H1 (cell line): ENCODE data around the gene MCHR1. TPM values are rescaled to one million over a fixed set of nuclear protein-coding genes. Genes with fewer than 3 reads are reported as not detected.

ENCODE experiments used
- CTCF ChIA-PET: fragments of 300-600 bp; sonication (Branson Sonifier 250); formaldehyde crosslinking; loops from one replicate; lab custom pipeline; 2021; ENCODE audit not compliant: partially characterized antibody; lab: Charles Lee
- POLR2A ChIA-PET: fragments of 300-600 bp; sonication (Branson Sonifier 250); formaldehyde crosslinking; loops from one replicate; lab custom pipeline; 2021; ENCODE audit warnings: inconsistent platforms; ENCODE audit not compliant: partially characterized antibody; lab: Charles Lee
- DNase-seq, 2 experiments: peaks; one replicate each; pipeline versions ENCODE4 v3.0.0 to v3.0.0-alpha.2; 2010 to 2022; ENCODE audit warnings: low spot score in 2 of 2, low read depth in 1 of 2, mixed read lengths in 1 of 2
- FAIRE-seq: peaks from 2 replicates; lab custom pipeline; 2011; peaks lifted over from hg19 to GRCh38; lab: Jason Lieb, UNC
- H2AFZ ChIP-seq: 2 replicates; pipeline ENCODE4 v1.8.1; 2012; ENCODE audit warnings: low read length, inconsistent platforms
- H2AK5ac ChIP-seq: 2 replicates; pipeline ENCODE4 v1.6.1; 2013; ENCODE audit warnings: low read depth, low read length
- H2BK120ac ChIP-seq: replicated peaks from 2 replicates; pipeline ENCODE3; 2013; ENCODE audit warnings: low read depth, low read length, inconsistent platforms
- H2BK12ac ChIP-seq: 2 replicates; pipeline ENCODE4 v1.6.1; 2013; ENCODE audit warnings: low read depth, low read length
- H2BK15ac ChIP-seq: 2 replicates; pipeline ENCODE4 v1.6.1; 2013; ENCODE audit warnings: low read length
- H2BK20ac ChIP-seq: 2 replicates; pipeline ENCODE4 v1.6.1; 2013; ENCODE audit warnings: low read length
- H2BK5ac ChIP-seq: 2 replicates; pipeline ENCODE4 v1.6.1; 2013; ENCODE audit warnings: low read depth, low read length
- H3K14ac ChIP-seq: 2 replicates; pipeline ENCODE4 v1.6.1; 2013; ENCODE audit warnings: inconsistent platforms; ENCODE audit not compliant: insufficient read length
- H3K18ac ChIP-seq: 2 replicates; pipeline ENCODE4 v1.6.1; 2013; ENCODE audit warnings: low read length; ENCODE audit errors: extremely low read depth
- H3K23ac ChIP-seq: 2 replicates; pipeline ENCODE4 v1.6.1; 2013; ENCODE audit warnings: inconsistent platforms; ENCODE audit not compliant: insufficient read length
- H3K23me2 ChIP-seq: 2 replicates; pipeline ENCODE4 v1.6.1; 2013; ENCODE audit warnings: low read depth, low read length
- H3K27ac ChIP-seq: 2 replicates; pipeline ENCODE4 v1.6.1; 2011; ENCODE audit warnings: low read depth, low read length, inconsistent platforms
- H3K27me3 ChIP-seq, 4 experiments: replicated peaks in 1 of 4; 1 replicate in 1 of 4; 2 replicates in 3 of 4; pipeline versions ENCODE4 v1.6.1 to v1.8.1; 2011 to 2013; ENCODE audit warnings: low read length in 3 of 4, mild to moderate bottlenecking in 3 of 4, inconsistent platforms in 2 of 4, mixed read lengths in 2 of 4, moderate library complexity in 1 of 4; ENCODE audit not compliant: control insufficient read depth in 3 of 4, insufficient read depth in 3 of 4; ENCODE audit errors: extremely low read depth in 1 of 4
- H3K36me3 ChIP-seq, 4 experiments: 2 replicates each; pipeline versions ENCODE4 v1.6.1 to v1.8.1; 2011 to 2013; ENCODE audit warnings: mild to moderate bottlenecking in 4 of 4, low read length in 3 of 4, moderate library complexity in 2 of 4, control low read depth in 1 of 4, inconsistent platforms in 1 of 4; ENCODE audit not compliant: insufficient read depth in 4 of 4, control insufficient read depth in 2 of 4
- H3K4ac ChIP-seq: replicated peaks from 2 replicates; pipeline ENCODE3; 2013; ENCODE audit warnings: low read length, low read depth, mixed read lengths, inconsistent platforms; ENCODE audit not compliant: insufficient read length
- H3K4me1 ChIP-seq, 4 experiments: replicated peaks in 1 of 4; 1 replicate in 1 of 4; 2 replicates in 3 of 4; pipeline versions ENCODE4 v1.6.1 to v1.8.1; 2011 to 2013; ENCODE audit warnings: low read length in 3 of 4, inconsistent platforms in 2 of 4, mixed read lengths in 1 of 4; ENCODE audit not compliant: insufficient read depth in 4 of 4, control insufficient read depth in 3 of 4
- H3K4me2 ChIP-seq, 2 experiments: 2 replicates each; pipeline versions ENCODE4 v1.6.1 to v1.8.1; 2011 to 2013; ENCODE audit warnings: low read depth in 2 of 2, low read length in 2 of 2, control low read depth in 1 of 2, inconsistent platforms in 1 of 2, mild to moderate bottlenecking in 1 of 2; ENCODE audit not compliant: insufficient read depth in 1 of 2
- H3K4me3 ChIP-seq, 4 experiments: fragments of 200-600, 300-600 bp in 1 of 4; sonication (generic), shearing (Covaris generic), sonication (Bioruptor Twin) in 1 of 4; 2 replicates each; pipeline versions ENCODE4 v1.5.1 to v1.8.1; 2011 to 2016; ENCODE audit warnings: low read length in 4 of 4, low read depth in 3 of 4, control low read depth in 2 of 4, inconsistent platforms in 2 of 4, mild to moderate bottlenecking in 2 of 4, mixed read lengths in 1 of 4, moderate library complexity in 1 of 4; ENCODE audit not compliant: insufficient read depth in 2 of 4; ENCODE audit errors: extremely low read depth in 1 of 4
- H3K56ac ChIP-seq: replicated peaks from 2 replicates; pipeline ENCODE3; 2013; ENCODE audit warnings: low read depth, mild to moderate bottlenecking, mixed read lengths, low read length, inconsistent platforms; ENCODE audit not compliant: insufficient read length
- H3K79me1 ChIP-seq: 2 replicates; pipeline ENCODE4 v1.6.1; 2013; ENCODE audit warnings: low read depth, low read length, control low read depth
- H3K79me2 ChIP-seq, 2 experiments: 2 replicates each; pipeline versions ENCODE4 v1.6.1 to v1.8.1; 2012 to 2013; ENCODE audit warnings: low read length in 2 of 2, mild to moderate bottlenecking in 2 of 2, inconsistent platforms in 1 of 2; ENCODE audit not compliant: insufficient read depth in 2 of 2, control insufficient read depth in 1 of 2
- H3K9ac ChIP-seq, 4 experiments: replicated peaks in 1 of 4; 1 replicate in 1 of 4; 2 replicates in 3 of 4; pipeline versions ENCODE4 v1.6.1 to v1.8.1; 2011 to 2013; ENCODE audit warnings: low read depth in 3 of 4, low read length in 3 of 4, control low read depth in 2 of 4, mild to moderate bottlenecking in 2 of 4, moderate library complexity in 2 of 4, inconsistent platforms in 1 of 4; ENCODE audit errors: extremely low read depth in 1 of 4
- H3K9me3 ChIP-seq, 2 experiments: 2 replicates each; pipeline versions ENCODE4 v1.6.1 to v1.8.1; 2012 to 2013; ENCODE audit warnings: mild to moderate bottlenecking in 2 of 2, moderate library complexity in 2 of 2, control low read depth in 1 of 2, inconsistent platforms in 1 of 2, low read depth in 1 of 2, low read length in 1 of 2, mixed read lengths in 1 of 2; ENCODE audit not compliant: insufficient read depth in 2 of 2
- H4K20me1 ChIP-seq, 2 experiments: replicated peaks in 1 of 2; 2 replicates each; pipeline versions ENCODE3 to v1.8.1; 2011 to 2013; ENCODE audit warnings: inconsistent platforms in 2 of 2, low read length in 2 of 2, mild to moderate bottlenecking in 1 of 2; ENCODE audit not compliant: insufficient read depth in 2 of 2, control insufficient read depth in 1 of 2
- H4K5ac ChIP-seq: 2 replicates; pipeline ENCODE4 v1.6.1; 2013; ENCODE audit warnings: low read length, low read depth, mixed read lengths, inconsistent platforms; ENCODE audit not compliant: insufficient read length
- H4K8ac ChIP-seq: 2 replicates; pipeline ENCODE4 v1.8.0; 2013; ENCODE audit warnings: mild to moderate bottlenecking, moderate library complexity, low read length, inconsistent platforms; ENCODE audit not compliant: insufficient read depth; ENCODE audit errors: extremely low read depth
- H4K91ac ChIP-seq: replicated peaks from 2 replicates; pipeline ENCODE3; 2013; ENCODE audit warnings: low read length, mixed read lengths, inconsistent platforms; ENCODE audit not compliant: insufficient read length
- BRCA1 ChIP-seq: IDR thresholded peaks from 2 replicates; pipeline ENCODE4 v1.6.1; 2012; ENCODE audit warnings: low read depth, low read length, improper control_type of control experiment
- CBX5 ChIP-seq: fragments of 300-800, 300-1000 bp; sonication (generic); IDR thresholded peaks from 2 replicates; pipeline ENCODE4 v1.7.1; 2016; ENCODE audit warnings: antibody characterized with exemption, low read length, low read depth
- CEBPB ChIP-seq: IDR thresholded peaks from 2 replicates; pipeline ENCODE4 v1.6.1; 2012; ENCODE audit warnings: low read depth, low read length
- CTBP2 ChIP-seq: IDR thresholded peaks from 2 replicates; pipeline ENCODE4 v1.7.0; 2011; ENCODE audit warnings: borderline replicate concordance, mild to moderate bottlenecking, moderate library complexity, mixed read lengths, low read length; ENCODE audit not compliant: insufficient read depth, insufficient read length
- HDAC2 ChIP-seq, 2 experiments: fragments of 300-600 bp in 1 of 2; sonication (generic) in 1 of 2; IDR thresholded peaks; 2 replicates each; pipeline ENCODE4 v1.6.1; 2011 to 2012; ENCODE audit warnings: low read depth in 2 of 2, low read length in 2 of 2, mild to moderate bottlenecking in 2 of 2, moderate library complexity in 2 of 2, borderline replicate concordance in 1 of 2, inconsistent platforms in 1 of 2
- MAFK ChIP-seq: IDR thresholded peaks from 2 replicates; pipeline ENCODE4 v1.6.1; 2012; ENCODE audit warnings: low read depth, mild to moderate bottlenecking, improper control_type of control experiment, low read length
- NANOG ChIP-seq: IDR thresholded peaks from 2 replicates; pipeline ENCODE4 v1.6.1; 2011; ENCODE audit warnings: low read length, low read depth, mild to moderate bottlenecking, inconsistent platforms; ENCODE audit not compliant: insufficient read depth, poor library complexity, severe bottlenecking
- SP1 ChIP-seq: IDR thresholded peaks from 2 replicates; pipeline ENCODE4 v1.6.1; 2011; ENCODE audit warnings: low read depth, low read length
- SRF ChIP-seq: IDR thresholded peaks from 2 replicates; pipeline ENCODE4 v1.6.1; 2011; ENCODE audit warnings: mild to moderate bottlenecking, low read depth, low read length, moderate library complexity
- TEAD4 ChIP-seq: IDR thresholded peaks from 2 replicates; pipeline ENCODE4 v1.6.1; 2012; ENCODE audit warnings: low read depth, low read length, inconsistent platforms, mixed read lengths
- YY1 ChIP-seq: IDR thresholded peaks from 2 replicates; pipeline ENCODE4 v1.6.1; 2011; ENCODE audit warnings: low read depth, mild to moderate bottlenecking, low read length
- WGBS, 2 experiments: shearing (Covaris generic) in 1 of 2; methylation state at CpG; one replicate each; pipeline versions ENCODE4 v1.1.6 to v1.1.7; 2013 to 2015; ENCODE audit warnings: low lambda C conversion rate in 2 of 2, mixed read lengths in 2 of 2, inconsistent platforms in 1 of 2, low coverage in 1 of 2, missing lambda C conversion rate in 1 of 2; ENCODE audit not compliant: insufficient replicate concordance in 2 of 2, insufficient coverage in 1 of 2, insufficient read length in 1 of 2; ENCODE audit errors: extremely low coverage in 1 of 2, missing lambda C conversion rate in 1 of 2; 5-methylcytosine and 5-hydroxymethylcytosine counted together
- polyA plus RNA-seq, 7 experiments: library from polyadenylated mRNA; depleted of rRNA in 3 of 7; stranded (reverse) in 5 of 7; unstranded in 2 of 7; fragments of >200 nt in 5 of 7; fragments of 200-250 nt in 2 of 7; gene quantifications; 1 replicate in 5 of 7; 2 replicates in 1 of 7; 4 replicates in 1 of 7; pipeline versions ENCODE4 v1.2.1 to v1.2.3, GENCODE V29; 2011 to 2013; ENCODE audit warnings: missing spikeins in 2 of 7, mixed read lengths in 2 of 7
- total RNA-seq: library from RNA; stranded (reverse); fragmentation: NEBNext Ultra II Directional; extraction: Animal tissue kit (Norgen Biotek cat#: 25700); gene quantifications from 2 replicates; pipeline ENCODE4 v1.2.1, GENCODE V29; 2021

The MCHR1 gene
- total and polyA plus RNA-seq, 2 of the 8 experiments (the other 6 are each of a cell fraction or from before 2014, with no cell fraction given): 0.91 to 7.6 TPM

- no peaks in the 10 kb centered on the region for H3K79me2 ChIP-seq
- TF ChIP-seq YY1 (no peak), NANOG (no peak), CEBPB (no peak), SRF (no peak), BRCA1 (no peak), TEAD4 (no peak), CTBP2 (no peak), MAFK (no peak), SP1 (no peak), HDAC2 (IDR thresholded peaks at IDR 0.05; ENCODE audit: borderline replicate concordance in 1 of 2, low read depth in 2 of 2, low read length in 2 of 2) (no peak), CBX5 (no peak)
Observed at GRCh38 chr22:40671796-40672360, 7.4 kb upstream of the MCHR1 start.

More at GRCh38 chr22:40671796-40672360, 7.4 kb upstream of the MCHR1 start:
- H3K79me1 ChIP-seq: no peaks in the 10 kb centered on the region
- H2BK20ac ChIP-seq: no peak overlapping the region
- FAIRE-seq: no peak
- no peak overlapping the region for H2BK15ac ChIP-seq
- H4K8ac ChIP-seq: no peak overlapping the region
- no peaks in the 10 kb centered on the region for H3K4me1 ChIP-seq
- H3K23me2 ChIP-seq: no peaks in the 10 kb centered on the region
- H3K27me3 ChIP-seq: no peaks in the 10 kb centered on the region
- no peak for DNase-seq
- CTCF ChIA-PET: interaction anchor here (0.9 to 2.0 kb wide), 6 partner anchors 9 to 88 kb away, joined by 3 to 11 read pairs (median 5); no protein-coding TSS in a partner anchor
- H2AFZ ChIP-seq: no peak overlapping the region
- POLR2A ChIA-PET: interaction anchor here (0.7 kb wide), 1 partner anchor 11 kb away, joined by 3 read pairs; no protein-coding TSS in a partner anchor
- no peak overlapping the region for H3K9ac ChIP-seq
- H2BK5ac ChIP-seq: no peak overlapping the region
- H3K4me2 ChIP-seq: no peak overlapping the region
- H2AK5ac ChIP-seq: no peak overlapping the region
- WGBS, 2 experiments: 93% methylated on average over 7 of the region's 7 CpGs; no CpG with 5 or more reads in 1 of the 2 experiments
- H3K4me3 ChIP-seq: no peak overlapping the region
- H3K56ac ChIP-seq: no peak overlapping the region
- no peak overlapping the region for H2BK120ac ChIP-seq
- no peak overlapping the region for H4K91ac ChIP-seq
- 0 out of 4 replicates have a peak, but pooled peaks cover 0 to 2% of the 10 kb centered on the region in 2 experiments for H3K9me3 ChIP-seq
- no peak overlapping the region for H4K5ac ChIP-seq
- H3K18ac ChIP-seq: no peak overlapping the region
- no peak overlapping the region for H3K23ac ChIP-seq
- no peak overlapping the region for H2BK12ac ChIP-seq
- no peak overlapping the region for H3K14ac ChIP-seq
- no peaks in the 10 kb centered on the region for H3K36me3 ChIP-seq
- H3K4ac ChIP-seq: no peak overlapping the region
- no peak overlapping the region for H3K27ac ChIP-seq
- H4K20me1 ChIP-seq: no peaks in the 10 kb centered on the region
